Nephron progenitor cell (in vitro differentiated cells): Measurements from ENCODE around the gene PPP1R8.
"Not testable (repeated sequence)": the region's sequence is repeated elsewhere in the genome, so short reads cannot be mapped to it uniquely, and the experiment has no call there.

ENCODE experiments used
- DNase-seq: peaks from one replicate; pipeline ENCODE4 v3.0.0; 2021
- H3K27ac Mint-ChIP-seq: 2 replicates; pipeline ENCODE4 v1.8.0; 2021; ENCODE audit warnings: mild to moderate bottlenecking, moderate library complexity, mixed read lengths
- H3K27me3 Mint-ChIP-seq: 2 replicates; pipeline ENCODE4 v1.8.0; 2021; ENCODE audit warnings: mild to moderate bottlenecking, low read depth, mixed read lengths; ENCODE audit not compliant: poor library complexity
- H3K36me3 Mint-ChIP-seq: 2 replicates; pipeline ENCODE4 v1.8.0; 2021; ENCODE audit warnings: low read depth, mixed read lengths
- H3K4me1 Mint-ChIP-seq: 2 replicates; pipeline ENCODE4 v1.8.0; 2021; ENCODE audit warnings: mixed read lengths
- H3K4me3 Mint-ChIP-seq: 2 replicates; pipeline ENCODE4 v1.8.0; 2021; ENCODE audit warnings: mild to moderate bottlenecking, moderate library complexity, mixed read lengths
- H3K9me3 Mint-ChIP-seq: 2 replicates; pipeline ENCODE4 v1.8.0; 2021; ENCODE audit warnings: mild to moderate bottlenecking, moderate library complexity, mixed read lengths
- CTCF ChIP-seq: fragments of 200-600 bp; sonication (generic); IDR thresholded peaks from 2 replicates; pipeline ENCODE4 v1.5.0; 2021; ENCODE audit warnings: antibody characterized with exemption

PPP1R8 gene

DNA sequence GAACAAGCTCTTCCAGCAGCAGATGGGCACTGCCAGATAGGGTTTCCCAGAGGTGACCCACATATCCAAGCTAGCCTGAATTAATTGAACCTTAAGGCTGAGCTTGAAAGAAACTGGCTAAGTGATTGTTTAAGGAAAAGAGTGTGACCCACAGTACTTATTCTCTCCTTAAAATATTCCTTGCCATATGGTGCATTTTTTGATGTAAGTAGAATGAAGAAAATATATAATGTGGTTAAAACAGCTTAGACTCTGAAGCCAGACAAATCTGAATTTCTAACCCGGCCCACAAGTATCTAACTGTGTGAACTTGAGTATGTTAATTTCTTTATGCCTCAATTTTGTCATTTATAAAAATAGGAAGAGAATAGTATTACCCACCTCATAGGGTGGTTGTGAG, 4.9 kb downstream of the PPP1R8 start:
- Mint-ChIP-seq H3K36me3 (peaks cover 41% of the 10 kb centered on the region), H3K27ac (no peak overlapping the region), H3K4me3 (no peak overlapping the region), H3K4me1 (peaks cover 17% of the 10 kb centered on the region), H3K27me3 (no peaks in the 10 kb centered on the region), H3K9me3 (no peaks in the 10 kb centered on the region)
- no peak for DNase-seq
- TF ChIP-seq CTCF: no peak

GRCh38 chr1:27849951-27850350, 19.4 kb downstream of the PPP1R8 start:
- Mint-ChIP-seq H3K4me3 (no peak overlapping the region), H3K27me3 (no peaks in the 10 kb centered on the region), H3K4me1 (no peaks in the 10 kb centered on the region), H3K36me3 (peaks cover 69% of the 10 kb centered on the region), H3K9me3 (peaks cover 12% of the 10 kb centered on the region), H3K27ac (peak overlapping the region; percentile 17)
- no peak for TF ChIP-seq CTCF
- DNase-seq: no peak

GRCh38 chr1:27855085-27855484, 24.5 kb downstream of the PPP1R8 start:
- Mint-ChIP-seq H3K4me1 (peaks cover 19% of the 10 kb centered on the region), H3K36me3 (peaks cover 27% of the 10 kb centered on the region), H3K27ac (no peak overlapping the region)

DNA sequence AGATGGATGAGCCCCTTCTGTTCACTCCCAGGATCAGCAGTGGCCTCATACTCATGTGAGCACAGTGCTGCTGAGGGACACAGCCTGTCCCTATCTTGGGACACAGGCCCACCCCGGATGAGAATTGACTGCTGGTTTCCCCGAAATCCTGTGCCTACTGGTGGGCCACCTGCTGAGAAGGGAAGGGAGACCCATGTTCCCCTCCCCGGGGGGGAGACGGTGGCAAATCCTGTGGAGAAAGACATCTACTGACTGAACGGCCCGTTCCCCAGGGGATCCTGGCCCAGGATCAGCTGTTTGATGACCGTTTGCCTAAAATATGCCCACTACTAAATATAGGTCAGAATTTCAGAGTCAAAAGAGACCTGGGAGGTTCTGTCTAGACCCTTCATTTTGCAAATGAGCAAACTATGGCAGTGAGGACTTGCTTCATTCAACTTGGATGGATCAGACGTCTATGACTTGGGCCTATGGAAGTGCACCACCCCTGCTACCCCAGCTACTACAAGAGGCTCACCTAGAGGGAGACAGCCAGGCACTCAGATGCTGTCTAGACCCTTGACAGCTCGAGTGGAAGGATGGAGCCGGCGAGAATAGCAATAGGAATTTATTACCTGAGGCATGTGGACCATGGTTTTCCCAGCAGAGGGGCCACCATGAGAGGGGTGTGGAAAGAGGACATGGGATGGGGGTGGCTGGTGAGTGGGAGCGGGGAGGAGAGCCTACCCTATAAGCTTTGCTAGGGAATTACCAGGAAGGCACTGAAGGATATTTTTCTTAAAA, 26.2 kb downstream of the PPP1R8 start:
- peaks cover 27% of the 10 kb centered on the region for H3K4me1 Mint-ChIP-seq
- H3K27ac Mint-ChIP-seq: no peak overlapping the region
- no peak for TF ChIP-seq CTCF
- no peak for DNase-seq
- H3K9me3 Mint-ChIP-seq: peaks cover 3% of the 10 kb centered on the region
- H3K27me3 Mint-ChIP-seq: peaks cover 2% of the 10 kb centered on the region
- no peak overlapping the region for H3K4me3 Mint-ChIP-seq
- H3K36me3 Mint-ChIP-seq: peaks cover 10% of the 10 kb centered on the region

More at GRCh38 chr1:27855085-27855484, 24.5 kb downstream of the PPP1R8 start:
- Mint-ChIP-seq H3K4me3 (no peak overlapping the region), H3K27me3 (no peaks in the 10 kb centered on the region), H3K9me3 (peaks cover 12% of the 10 kb centered on the region)
- no peak for TF ChIP-seq CTCF
- DNase-seq: no peak

DNA sequence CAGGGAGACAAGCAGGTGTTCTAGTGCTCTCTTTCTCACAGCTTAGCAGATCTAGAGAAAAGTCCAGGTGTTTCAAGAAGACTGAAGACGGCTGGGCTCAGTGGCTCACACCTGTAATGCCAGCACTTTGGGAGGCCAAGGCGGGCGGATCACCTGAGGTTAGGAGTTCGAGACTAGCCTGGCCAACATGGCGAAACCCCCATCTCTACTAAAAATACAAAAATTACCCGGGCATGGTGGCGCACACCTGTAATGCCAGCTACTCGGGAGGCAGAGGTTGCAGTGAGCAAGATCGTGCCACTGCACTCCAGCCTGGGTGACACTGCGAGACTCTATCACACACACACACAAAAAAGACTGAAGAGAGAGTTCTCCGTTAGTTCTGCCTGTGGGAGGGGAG, 27.0 kb downstream of the PPP1R8 start:
- H3K36me3 Mint-ChIP-seq, H3K9me3 Mint-ChIP-seq, H3K27me3 Mint-ChIP-seq, H3K27ac Mint-ChIP-seq, DNase-seq, H3K4me3 Mint-ChIP-seq: not testable (repeated sequence)
- H3K4me1 Mint-ChIP-seq: peaks cover 32% of the 10 kb centered on the region

GRCh38 chr1:27858072-27858948, 27.7 kb downstream of the PPP1R8 start:
- peaks cover 7% of the 10 kb centered on the region for H3K36me3 Mint-ChIP-seq
- peak overlapping the region; percentile 32 for H3K27ac Mint-ChIP-seq
- peaks cover 39% of the 10 kb centered on the region for H3K4me1 Mint-ChIP-seq
- DNase-seq: peak; percentile 86
- peak; percentile 96 for TF ChIP-seq CTCF
- no peaks in the 10 kb centered on the region for H3K9me3 Mint-ChIP-seq
- H3K4me3 Mint-ChIP-seq: no peak overlapping the region
- H3K27me3 Mint-ChIP-seq: peaks cover 2% of the 10 kb centered on the region
